Measurements from ENCODE around the gene FAM240B. TPM values are rescaled to one million over a fixed set of nuclear protein-coding genes. Genes with fewer than 3 reads are reported as not detected.

FAM240B gene
- total and polyA plus RNA-seq, 2 experiments from 2014 or later, result not detected

- Mint-ChIP-seq H3K4me3 (no peak overlapping the region), H3K27me3 (ENCODE audit: insufficient read depth, low read depth, poor library complexity) (peaks cover 4% of the 10 kb centered on the region), H3K27ac (no peak overlapping the region), H3K9me3 (no peaks in the 10 kb centered on the region), H3K4me1 (no peaks in the 10 kb centered on the region), H3K36me3 (ENCODE audit: low read depth) (no peaks in the 10 kb centered on the region)
- no peaks in the 10 kb centered on the region for H3K79me2 ChIP-seq (replicated peaks; ENCODE audit: insufficient read depth)
- H3K9me2 ChIP-seq (ENCODE audit: insufficient read depth), result 0 out of 2 replicates have a peak, but pooled peaks cover 3% of the 10 kb centered on the region
- TF ChIP-seq, protein P1, sequence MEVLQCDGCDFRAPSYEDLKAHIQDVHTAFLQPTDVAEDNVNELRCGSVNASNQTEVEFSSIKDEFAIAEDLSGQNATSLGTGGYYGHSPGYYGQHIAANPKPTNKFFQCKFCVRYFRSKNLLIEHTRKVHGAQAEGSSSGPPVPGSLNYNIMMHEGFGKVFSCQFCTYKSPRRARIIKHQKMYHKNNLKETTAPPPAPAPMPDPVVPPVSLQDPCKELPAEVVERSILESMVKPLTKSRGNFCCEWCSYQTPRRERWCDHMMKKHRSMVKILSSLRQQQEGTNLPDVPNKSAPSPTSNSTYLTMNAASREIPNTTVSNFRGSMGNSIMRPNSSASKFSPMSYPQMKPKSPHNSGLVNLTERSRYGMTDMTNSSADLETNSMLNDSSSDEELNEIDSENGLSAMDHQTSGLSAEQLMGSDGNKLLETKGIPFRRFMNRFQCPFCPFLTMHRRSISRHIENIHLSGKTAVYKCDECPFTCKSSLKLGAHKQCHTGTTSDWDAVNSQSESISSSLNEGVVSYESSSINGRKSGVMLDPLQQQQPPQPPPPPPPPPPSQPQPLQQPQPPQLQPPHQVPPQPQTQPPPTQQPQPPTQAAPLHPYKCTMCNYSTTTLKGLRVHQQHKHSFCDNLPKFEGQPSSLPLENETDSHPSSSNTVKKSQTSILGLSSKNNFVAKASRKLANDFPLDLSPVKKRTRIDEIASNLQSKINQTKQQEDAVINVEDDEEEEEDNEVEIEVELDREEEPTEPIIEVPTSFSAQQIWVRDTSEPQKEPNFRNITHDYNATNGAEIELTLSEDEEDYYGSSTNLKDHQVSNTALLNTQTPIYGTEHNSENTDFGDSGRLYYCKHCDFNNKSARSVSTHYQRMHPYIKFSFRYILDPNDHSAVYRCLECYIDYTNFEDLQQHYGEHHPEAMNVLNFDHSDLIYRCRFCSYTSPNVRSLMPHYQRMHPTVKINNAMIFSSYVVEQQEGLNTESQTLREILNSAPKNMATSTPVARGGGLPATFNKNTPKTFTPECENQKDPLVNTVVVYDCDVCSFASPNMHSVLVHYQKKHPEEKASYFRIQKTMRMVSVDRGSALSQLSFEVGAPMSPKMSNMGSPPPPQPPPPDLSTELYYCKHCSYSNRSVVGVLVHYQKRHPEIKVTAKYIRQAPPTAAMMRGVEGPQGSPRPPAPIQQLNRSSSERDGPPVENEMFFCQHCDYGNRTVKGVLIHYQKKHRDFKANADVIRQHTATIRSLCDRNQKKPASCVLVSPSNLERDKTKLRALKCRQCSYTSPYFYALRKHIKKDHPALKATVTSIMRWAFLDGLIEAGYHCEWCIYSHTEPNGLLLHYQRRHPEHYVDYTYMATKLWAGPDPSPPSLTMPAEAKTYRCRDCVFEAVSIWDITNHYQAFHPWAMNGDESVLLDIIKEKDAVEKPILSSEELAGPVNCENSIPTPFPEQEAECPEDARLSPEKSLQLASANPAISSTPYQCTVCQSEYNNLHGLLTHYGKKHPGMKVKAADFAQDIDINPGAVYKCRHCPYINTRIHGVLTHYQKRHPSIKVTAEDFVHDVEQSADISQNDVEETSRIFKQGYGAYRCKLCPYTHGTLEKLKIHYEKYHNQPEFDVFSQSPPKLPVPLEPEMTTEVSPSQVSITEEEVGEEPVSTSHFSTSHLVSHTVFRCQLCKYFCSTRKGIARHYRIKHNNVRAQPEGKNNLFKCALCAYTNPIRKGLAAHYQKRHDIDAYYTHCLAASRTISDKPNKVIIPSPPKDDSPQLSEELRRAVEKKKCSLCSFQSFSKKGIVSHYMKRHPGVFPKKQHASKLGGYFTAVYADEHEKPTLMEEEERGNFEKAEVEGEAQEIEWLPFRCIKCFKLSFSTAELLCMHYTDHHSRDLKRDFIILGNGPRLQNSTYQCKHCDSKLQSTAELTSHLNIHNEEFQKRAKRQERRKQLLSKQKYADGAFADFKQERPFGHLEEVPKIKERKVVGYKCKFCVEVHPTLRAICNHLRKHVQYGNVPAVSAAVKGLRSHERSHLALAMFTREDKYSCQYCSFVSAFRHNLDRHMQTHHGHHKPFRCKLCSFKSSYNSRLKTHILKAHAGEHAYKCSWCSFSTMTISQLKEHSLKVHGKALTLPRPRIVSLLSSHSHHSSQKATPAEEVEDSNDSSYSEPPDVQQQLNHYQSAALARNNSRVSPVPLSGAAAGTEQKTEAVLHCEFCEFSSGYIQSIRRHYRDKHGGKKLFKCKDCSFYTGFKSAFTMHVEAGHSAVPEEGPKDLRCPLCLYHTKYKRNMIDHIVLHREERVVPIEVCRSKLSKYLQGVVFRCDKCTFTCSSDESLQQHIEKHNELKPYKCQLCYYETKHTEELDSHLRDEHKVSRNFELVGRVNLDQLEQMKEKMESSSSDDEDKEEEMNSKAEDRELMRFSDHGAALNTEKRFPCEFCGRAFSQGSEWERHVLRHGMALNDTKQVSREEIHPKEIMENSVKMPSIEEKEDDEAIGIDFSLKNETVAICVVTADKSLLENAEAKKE (CRISPR knock-in tag; IDR thresholded peaks at IDR 0.05), result no peak
- TF ChIP-seq EZH2 (IDR thresholded peaks at IDR 0.05; ENCODE audit: low read depth, unreplicated experiment), result no peak
- TF ChIP-seq ZNF114 (CRISPR knock-in tag; IDR thresholded peaks at IDR 0.05), result no peak
- TF ChIP-seq, protein P2, sequence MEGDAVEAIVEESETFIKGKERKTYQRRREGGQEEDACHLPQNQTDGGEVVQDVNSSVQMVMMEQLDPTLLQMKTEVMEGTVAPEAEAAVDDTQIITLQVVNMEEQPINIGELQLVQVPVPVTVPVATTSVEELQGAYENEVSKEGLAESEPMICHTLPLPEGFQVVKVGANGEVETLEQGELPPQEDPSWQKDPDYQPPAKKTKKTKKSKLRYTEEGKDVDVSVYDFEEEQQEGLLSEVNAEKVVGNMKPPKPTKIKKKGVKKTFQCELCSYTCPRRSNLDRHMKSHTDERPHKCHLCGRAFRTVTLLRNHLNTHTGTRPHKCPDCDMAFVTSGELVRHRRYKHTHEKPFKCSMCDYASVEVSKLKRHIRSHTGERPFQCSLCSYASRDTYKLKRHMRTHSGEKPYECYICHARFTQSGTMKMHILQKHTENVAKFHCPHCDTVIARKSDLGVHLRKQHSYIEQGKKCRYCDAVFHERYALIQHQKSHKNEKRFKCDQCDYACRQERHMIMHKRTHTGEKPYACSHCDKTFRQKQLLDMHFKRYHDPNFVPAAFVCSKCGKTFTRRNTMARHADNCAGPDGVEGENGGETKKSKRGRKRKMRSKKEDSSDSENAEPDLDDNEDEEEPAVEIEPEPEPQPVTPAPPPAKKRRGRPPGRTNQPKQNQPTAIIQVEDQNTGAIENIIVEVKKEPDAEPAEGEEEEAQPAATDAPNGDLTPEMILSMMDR (conservative IDR thresholded peaks at IDR 0.05; ENCODE audit: low read depth in 2 of 2), result no peak
- TF ChIP-seq ZNF331 (CRISPR knock-in tag; IDR thresholded peaks at IDR 0.05; ENCODE audit: low read depth), result no peak
- TF ChIP-seq CREB1 (CRISPR knock-in tag; IDR thresholded peaks at IDR 0.05; ENCODE audit: low read depth), result no peak
- no peak for TF ChIP-seq JUNB (IDR thresholded peaks at IDR 0.05; ENCODE audit: unreplicated experiment)
- no peak for TF ChIP-seq POLR2AphosphoS5 (IDR thresholded peaks at IDR 0.05; ENCODE audit: low read depth)
- TF ChIP-seq EZH2phosphoT487 (IDR thresholded peaks at IDR 0.05; ENCODE audit: unreplicated experiment), result no peak
- TF ChIP-seq REST (IDR thresholded peaks at IDR 0.05; ENCODE audit: unreplicated experiment), result no peak
- TF ChIP-seq NANOG (IDR thresholded peaks at IDR 0.05; ENCODE audit: borderline replicate concordance), result no peak
- ATAC-seq, result no peak
- peak overlapping the region; percentile 72; the same call in 1 of the 2 replicates for H2AFZ ChIP-seq
- no peak overlapping the region for H3K4me3 ChIP-seq
- H3K27me3 ChIP-seq (ENCODE audit: insufficient read depth), result no peaks in the 10 kb centered on the region
- H3K4me1 ChIP-seq (ENCODE audit: insufficient read depth), result no peaks in the 10 kb centered on the region
- H3K36me3 ChIP-seq (ENCODE audit: insufficient read depth), result no peaks in the 10 kb centered on the region
- no peak for DNase-seq (ENCODE audit: low spot score)
- H3K4me2 ChIP-seq, result no peak overlapping the region
- H3F3A ChIP-seq (replicated peaks; ENCODE audit: low read depth), result no peaks in the 10 kb centered on the region
- H4K20me1 ChIP-seq (replicated peaks; ENCODE audit: insufficient read depth), result no peaks in the 10 kb centered on the region
- no peak overlapping the region for H3K27ac ChIP-seq (ENCODE audit: low read depth)
These were observed 68.4 kb downstream of the FAM240B start for GRCh38 chr9:38651400-38652042.

Data from GM23338 (cell line).